WTC11 (cell line): ENCODE measurements around the gene NUP85. TPM values are rescaled to one million over a fixed set of nuclear protein-coding genes. Genes with fewer than 3 reads are reported as not detected.

Experiments used
- ATAC-seq: fragments of 200-7000 bp; cut with Tn5 transposase; 2 replicates; pipeline ENCODE4 v1.10.0; 2021; ENCODE audit warnings: mild to moderate bottlenecking, moderate library complexity
- CTCF ChIA-PET: fragments of 300-600 bp; sonication (Branson Sonifier 250); formaldehyde crosslinking; loops from one replicate; lab custom pipeline; 2021; ENCODE audit warnings: antibody characterized with exemption; lab: Charles Lee
- POLR2A ChIA-PET: fragments of 350-600 bp; sonication (Branson Sonifier 250); formaldehyde crosslinking; loops from one replicate; lab custom pipeline; 2021; ENCODE audit warnings: antibody characterized with exemption; lab: Charles Lee
- DNase-seq: peaks from one replicate; pipeline ENCODE4 v3.0.0; 2021; ENCODE audit warnings: low spot score
- H3K27ac Mint-ChIP-seq: 2 replicates; pipeline ENCODE4 v1.8.0; 2021; ENCODE audit warnings: mixed read lengths
- H3K27me3 Mint-ChIP-seq: 2 replicates; pipeline ENCODE4 v1.8.0; 2021; ENCODE audit warnings: low read depth, mild to moderate bottlenecking, moderate library complexity, mixed read lengths
- H3K36me3 Mint-ChIP-seq: 2 replicates; pipeline ENCODE4 v1.8.0; 2021; ENCODE audit warnings: mixed read lengths
- H3K4me1 Mint-ChIP-seq: 2 replicates; pipeline ENCODE4 v1.8.0; 2022; ENCODE audit warnings: mixed read lengths
- H3K4me3 Mint-ChIP-seq: 2 replicates; pipeline ENCODE4 v1.8.0; 2021; ENCODE audit warnings: mild to moderate bottlenecking, moderate library complexity, mixed read lengths
- H3K9me3 Mint-ChIP-seq: 2 replicates; pipeline ENCODE4 v1.8.0; 2021; ENCODE audit warnings: mixed read lengths
- AFF4 ChIP-seq: sonication (generic); formaldehyde crosslinking; IDR thresholded peaks from 2 replicates; pipeline ENCODE4 v1.8.1; 2023; ENCODE audit warnings: mild to moderate bottlenecking, missing genetic modification reagents, borderline replicate concordance
- CBFB ChIP-seq: sonication (generic); formaldehyde crosslinking; IDR thresholded peaks from 2 replicates; pipeline ENCODE4 v1.8.1; 2022; ENCODE audit warnings: mild to moderate bottlenecking, low read depth, missing genetic modification reagents
- CREB1 ChIP-seq: sonication (generic); formaldehyde crosslinking; IDR thresholded peaks from 2 replicates; pipeline ENCODE4 v1.8.0; 2023; ENCODE audit warnings: mild to moderate bottlenecking, missing genetic modification reagents
- E2F1 ChIP-seq: sonication (generic); formaldehyde crosslinking; IDR thresholded peaks from 2 replicates; pipeline ENCODE4 v1.8.0; 2022; ENCODE audit warnings: mild to moderate bottlenecking, missing genetic modification reagents
- FOXP1 ChIP-seq: sonication (generic); formaldehyde crosslinking; IDR thresholded peaks from 2 replicates; pipeline ENCODE4 v1.8.0; 2022; ENCODE audit warnings: missing genetic modification reagents, mild to moderate bottlenecking, moderate library complexity, borderline replicate concordance
- NR2C2 ChIP-seq: sonication (generic); formaldehyde crosslinking; IDR thresholded peaks from 2 replicates; pipeline ENCODE4 v1.8.0; 2022; ENCODE audit warnings: mild to moderate bottlenecking, missing genetic modification reagents
- NR3C1 ChIP-seq: sonication (generic); formaldehyde crosslinking; conservative IDR thresholded peaks from 2 replicates; pipeline ENCODE4 v1.8.1; 2023; ENCODE audit warnings: low read depth, mild to moderate bottlenecking, missing genetic modification reagents
- RELA ChIP-seq: sonication (generic); formaldehyde crosslinking; IDR thresholded peaks from 2 replicates; pipeline ENCODE4 v1.8.1; 2022; ENCODE audit warnings: missing genetic modification reagents, mild to moderate bottlenecking, borderline replicate concordance
- RORB ChIP-seq: fragments of 250-450 bp; sonication (Bioruptor Pico); IDR thresholded peaks from 2 replicates; pipeline ENCODE4 v1.9.0; 2021; ENCODE audit warnings: mild to moderate bottlenecking
- SP1 ChIP-seq: sonication (generic); formaldehyde crosslinking; conservative IDR thresholded peaks from 2 replicates; pipeline ENCODE4 v1.8.1; 2022; ENCODE audit warnings: missing genetic modification reagents
- TCF7 ChIP-seq: sonication (generic); formaldehyde crosslinking; IDR thresholded peaks from 2 replicates; pipeline ENCODE4 v1.8.0; 2022; ENCODE audit warnings: mild to moderate bottlenecking, low read depth, missing genetic modification reagents, moderate library complexity
- USF2 ChIP-seq: sonication (generic); formaldehyde crosslinking; IDR thresholded peaks from 2 replicates; pipeline ENCODE4 v1.8.1; 2023; ENCODE audit warnings: mild to moderate bottlenecking, missing genetic modification reagents, moderate library complexity
- ZBTB43 ChIP-seq: sonication (generic); formaldehyde crosslinking; IDR thresholded peaks from 2 replicates; pipeline ENCODE4 v1.8.1; 2023; ENCODE audit warnings: mild to moderate bottlenecking, missing genetic modification reagents
- ZNF425 ChIP-seq: fragments of 250-450 bp; sonication (Bioruptor Pico); conservative IDR thresholded peaks from 2 replicates; pipeline ENCODE4 v1.9.0; 2021; ENCODE audit warnings: mild to moderate bottlenecking
- ZNF671 ChIP-seq: fragments of 250-450 bp; sonication (Bioruptor Pico); IDR thresholded peaks from 2 replicates; pipeline ENCODE4 v1.8.0; 2021; ENCODE audit warnings: mild to moderate bottlenecking
- total RNA-seq: library from RNA; stranded (reverse); gene quantifications from 3 replicates; pipeline ENCODE4 v1.2.3, GENCODE V29; 2021

The NUP85 gene
- total RNA-seq, 1 experiment from 2014 or later, result 109 TPM

- no peak for TF ChIP-seq NR2C2 (CRISPR knock-in tag)
- no peak for TF ChIP-seq TCF7 (CRISPR knock-in tag)
- no peak for TF ChIP-seq ZNF425
- TF ChIP-seq E2F1 (CRISPR knock-in tag), result no peak
- TF ChIP-seq NR3C1 (CRISPR knock-in tag), result no peak
- no peak for TF ChIP-seq ZNF671 (CRISPR knock-in tag)
- no peak for TF ChIP-seq ZBTB43 (CRISPR knock-in tag)
- TF ChIP-seq CBFB, result no peak
Observed at GRCh38 chr17:75176625-75177024, 28.9 kb upstream of the NUP85 start (continued).

- POLR2A ChIA-PET, result interaction anchor here (0.7 kb wide), 1 partner anchor 62 kb away, joined by 3 read pairs; no protein-coding TSS in a partner anchor
- Mint-ChIP-seq H3K36me3 (peaks cover 61% of the 10 kb centered on the region), H3K27ac (no peak overlapping the region), H3K27me3 (no peaks in the 10 kb centered on the region), H3K9me3 (no peaks in the 10 kb centered on the region), H3K4me1 (peaks cover 18% of the 10 kb centered on the region), H3K4me3 (no peak overlapping the region)
- DNase-seq (no peak), ATAC-seq (no peak)
- no peak for TF ChIP-seq CREB1 (CRISPR knock-in tag)
- no peak for TF ChIP-seq SP1 (CRISPR knock-in tag)
- no peak for TF ChIP-seq RELA (CRISPR knock-in tag)
- TF ChIP-seq USF2 (CRISPR knock-in tag), result no peak
- TF ChIP-seq AFF4, result no peak
- TF ChIP-seq ZBTB43 (CRISPR knock-in tag), result no peak
- TF ChIP-seq FOXP1 (CRISPR knock-in tag), result no peak
- no peak for TF ChIP-seq RORB
- TF ChIP-seq ZNF425, result no peak
- TF ChIP-seq E2F1 (CRISPR knock-in tag), result no peak
- CTCF ChIA-PET, result no interaction called here
Observed at GRCh38 chr17:75178453-75178852, 27.0 kb upstream of the NUP85 start.
